Activated CD4-positive, alpha-beta T cell treated with anti-CD3 and anti-CD28 coated beads, Interleukin-2, amount 10 ng/mL, durations not matched to agents 7 days and 5 days (primary cell): Measurements from ENCODE around the gene ARHGAP15. TPM values are rescaled to one million over a fixed set of nuclear protein-coding genes. Genes with fewer than 3 reads are reported as not detected.

ENCODE experiments used
- CTCF ChIA-PET: fragments of 350-600 bp; sonication (Branson Sonifier 250); formaldehyde crosslinking; loops from one replicate; lab custom pipeline; 2021; ENCODE audit warnings: antibody characterized with exemption; lab: Charles Lee
- POLR2A ChIA-PET: fragments of 350-600 bp; sonication (Branson Sonifier 250); formaldehyde crosslinking; loops from one replicate; lab custom pipeline; 2021; ENCODE audit warnings: antibody characterized with exemption; lab: Charles Lee
- DNase-seq: peaks from one replicate; pipeline ENCODE4 v3.0.0-alpha.2; 2020
- H3K27ac Mint-ChIP-seq: one replicate; pipeline ENCODE4 v1.8.0; 2021; ENCODE audit warnings: mild to moderate bottlenecking, moderate library complexity, mixed read lengths
- H3K27me3 Mint-ChIP-seq: one replicate; pipeline ENCODE4 v1.8.0; 2021; ENCODE audit warnings: mixed read lengths
- H3K36me3 Mint-ChIP-seq: one replicate; pipeline ENCODE4 v1.8.0; 2021; ENCODE audit warnings: low read depth, mixed read lengths
- H3K4me1 Mint-ChIP-seq: one replicate; pipeline ENCODE4 v1.8.0; 2021; ENCODE audit warnings: mixed read lengths
- H3K4me3 Mint-ChIP-seq: one replicate; pipeline ENCODE4 v1.8.0; 2021; ENCODE audit warnings: mild to moderate bottlenecking, moderate library complexity, mixed read lengths
- H3K9me3 Mint-ChIP-seq: one replicate; pipeline ENCODE4 v1.8.0; 2021; ENCODE audit warnings: mixed read lengths
- total RNA-seq, 2 experiments: library from RNA; stranded (reverse); gene quantifications; one replicate each; pipeline ENCODE4 v1.2.3, GENCODE V29; 2021

ARHGAP15 gene
- total RNA-seq, 2 experiments from 2014 or later, result 189 to 197 TPM

- Mint-ChIP-seq H3K9me3 (no peaks in the 10 kb centered on the region), H3K4me3 (no peak overlapping the region), H3K4me1 (no peaks in the 10 kb centered on the region), H3K36me3 (peaks cover 23% of the 10 kb centered on the region), H3K27me3 (no peaks in the 10 kb centered on the region), H3K27ac (no peak overlapping the region)
- POLR2A ChIA-PET, result interaction anchor here (0.6 kb wide), 1 partner anchor 535 kb away, joined by 3 read pairs; no protein-coding TSS in a partner anchor
- CTCF ChIA-PET, result interaction anchor here (1.2 kb wide), 1 partner anchor 10 kb away, joined by 4 read pairs; no protein-coding TSS in a partner anchor
- DNase-seq, result no peak
These were observed 550.4 kb downstream of the ARHGAP15 start for GRCh38 chr2:143679617-143680016.

GRCh38 chr2:143680885-143681405 lies 551.7 kb downstream of the ARHGAP15 start:
- no peak overlapping the region for H3K4me3 Mint-ChIP-seq
- ChIA-PET CTCF (no interaction called here), POLR2A (no interaction called here)
- H3K36me3 Mint-ChIP-seq, result peaks cover 13% of the 10 kb centered on the region
- no peaks in the 10 kb centered on the region for H3K27me3 Mint-ChIP-seq
- no peaks in the 10 kb centered on the region for H3K4me1 Mint-ChIP-seq
- H3K27ac Mint-ChIP-seq, result no peak overlapping the region
- H3K9me3 Mint-ChIP-seq, result no peaks in the 10 kb centered on the region
- DNase-seq, result no peak

- ChIA-PET POLR2A (no interaction called here), CTCF (no interaction called here)
- H3K4me3 Mint-ChIP-seq, result no peak overlapping the region
- no peaks in the 10 kb centered on the region for H3K9me3 Mint-ChIP-seq
- no peaks in the 10 kb centered on the region for H3K4me1 Mint-ChIP-seq
- H3K36me3 Mint-ChIP-seq, result peaks cover 4% of the 10 kb centered on the region
- H3K27me3 Mint-ChIP-seq, result no peaks in the 10 kb centered on the region
- no peak for DNase-seq
- peak overlapping the region; percentile 5 for H3K27ac Mint-ChIP-seq
These were observed 553.3 kb downstream of the ARHGAP15 start for GRCh38 chr2:143682436-143683055.

- POLR2A ChIA-PET, result no interaction called here
- peaks cover 6% of the 10 kb centered on the region for H3K4me1 Mint-ChIP-seq
- peaks cover 12% of the 10 kb centered on the region for H3K36me3 Mint-ChIP-seq
- CTCF ChIA-PET, result no interaction called here
- DNase-seq, result no peak
- no peak overlapping the region for H3K27ac Mint-ChIP-seq
- no peaks in the 10 kb centered on the region for H3K9me3 Mint-ChIP-seq
- no peak overlapping the region for H3K4me3 Mint-ChIP-seq
- H3K27me3 Mint-ChIP-seq, result no peaks in the 10 kb centered on the region
These were observed 554.8 kb downstream of the ARHGAP15 start for GRCh38 chr2:143683977-143684376.

GRCh38 chr2:143684551-143685320 lies 555.5 kb downstream of the ARHGAP15 start:
- Mint-ChIP-seq H3K4me1 (peaks cover 7% of the 10 kb centered on the region), H3K9me3 (no peaks in the 10 kb centered on the region), H3K27me3 (no peaks in the 10 kb centered on the region), H3K27ac (no peak overlapping the region), H3K4me3 (no peak overlapping the region), H3K36me3 (peaks cover 16% of the 10 kb centered on the region)
- ChIA-PET CTCF (no interaction called here), POLR2A (no interaction called here)
- DNase-seq, result no peak

- Mint-ChIP-seq H3K9me3 (no peaks in the 10 kb centered on the region), H3K36me3 (peaks cover 18% of the 10 kb centered on the region), H3K27me3 (no peaks in the 10 kb centered on the region), H3K27ac (no peak overlapping the region), H3K4me1 (peaks cover 7% of the 10 kb centered on the region), H3K4me3 (no peak overlapping the region)
- CTCF ChIA-PET, result interaction anchor here (0.7 kb wide), 1 partner anchor 68 kb away, joined by 3 read pairs; no protein-coding TSS in a partner anchor
- DNase-seq, result no peak
- POLR2A ChIA-PET, result no interaction called here
These were observed 556.3 kb downstream of the ARHGAP15 start for GRCh38 chr2:143685421-143686078.

GRCh38 chr2:143686585-143687164 lies 557.5 kb downstream of the ARHGAP15 start:
- Mint-ChIP-seq H3K9me3 (no peaks in the 10 kb centered on the region), H3K4me1 (peaks cover 7% of the 10 kb centered on the region), H3K36me3 (peaks cover 28% of the 10 kb centered on the region), H3K4me3 (no peak overlapping the region), H3K27me3 (no peaks in the 10 kb centered on the region), H3K27ac (no peak overlapping the region)
- ChIA-PET POLR2A (no interaction called here), CTCF (interaction anchor here (1.2 kb wide), 1 partner anchor 52 kb away, joined by 3 read pairs; no protein-coding TSS in a partner anchor)
- no peak for DNase-seq

- H3K4me3 Mint-ChIP-seq, result no peak overlapping the region
- peaks cover 37% of the 10 kb centered on the region for H3K36me3 Mint-ChIP-seq
- no peaks in the 10 kb centered on the region for H3K9me3 Mint-ChIP-seq
- H3K4me1 Mint-ChIP-seq, result peaks cover 7% of the 10 kb centered on the region
- ChIA-PET POLR2A (no interaction called here), CTCF (interaction anchor here (1.3 kb wide), 1 partner anchor 16 kb away, joined by 5 read pairs; no protein-coding TSS in a partner anchor)
- DNase-seq, result no peak
- no peaks in the 10 kb centered on the region for H3K27me3 Mint-ChIP-seq
- H3K27ac Mint-ChIP-seq, result no peak overlapping the region
These were observed 559.0 kb downstream of the ARHGAP15 start for GRCh38 chr2:143688248-143688647.

GRCh38 chr2:143688815-143689214 lies 559.6 kb downstream of the ARHGAP15 start:
- no peak overlapping the region for H3K27ac Mint-ChIP-seq
- POLR2A ChIA-PET, result no interaction called here

GRCh38 chr2:143689541-143689940 lies 560.3 kb downstream of the ARHGAP15 start:
- H3K27me3 Mint-ChIP-seq, result no peaks in the 10 kb centered on the region
- H3K9me3 Mint-ChIP-seq, result no peaks in the 10 kb centered on the region
- H3K36me3 Mint-ChIP-seq, result peaks cover 40% of the 10 kb centered on the region
- H3K4me1 Mint-ChIP-seq, result peaks cover 7% of the 10 kb centered on the region
- POLR2A ChIA-PET, result interaction anchor here (0.6 kb wide), 1 partner anchor 1730 kb away, joined by 3 read pairs; no protein-coding TSS in a partner anchor
- CTCF ChIA-PET, result interaction anchor here (0.6 to 1.5 kb wide), 4 partner anchors 10 to 134 kb away, joined by 3 to 5 read pairs (median 4); no protein-coding TSS in a partner anchor
- no peak for DNase-seq
- H3K4me3 Mint-ChIP-seq, result no peak overlapping the region
- H3K27ac Mint-ChIP-seq, result no peak overlapping the region

More at GRCh38 chr2:143688815-143689214, 559.6 kb downstream of the ARHGAP15 start:
- no peak for DNase-seq
- CTCF ChIA-PET, result interaction anchor here (1.3 to 1.5 kb wide), 2 partner anchors 9 to 15 kb away, joined by 4 to 5 read pairs; no protein-coding TSS in a partner anchor
- Mint-ChIP-seq H3K9me3 (no peaks in the 10 kb centered on the region), H3K4me3 (no peak overlapping the region), H3K4me1 (peaks cover 7% of the 10 kb centered on the region), H3K27me3 (no peaks in the 10 kb centered on the region), H3K36me3 (peaks cover 40% of the 10 kb centered on the region)

- no peaks in the 10 kb centered on the region for H3K27me3 Mint-ChIP-seq
- no peak for DNase-seq
- no peak overlapping the region for H3K4me3 Mint-ChIP-seq
- ChIA-PET POLR2A (interaction anchor here (0.6 kb wide), 1 partner anchor 1729 kb away, joined by 3 read pairs; no protein-coding TSS in a partner anchor), CTCF (interaction anchor here (1.5 kb wide), 1 partner anchor 11 kb away, joined by 4 read pairs; no protein-coding TSS in a partner anchor)
- no peaks in the 10 kb centered on the region for H3K9me3 Mint-ChIP-seq
- no peak overlapping the region for H3K27ac Mint-ChIP-seq
- peaks cover 42% of the 10 kb centered on the region for H3K36me3 Mint-ChIP-seq
- H3K4me1 Mint-ChIP-seq, result peaks cover 7% of the 10 kb centered on the region
These were observed 561.0 kb downstream of the ARHGAP15 start for GRCh38 chr2:143690235-143690634.

GRCh38 chr2:143691121-143691520 lies 561.9 kb downstream of the ARHGAP15 start:
- DNase-seq, result no peak
- Mint-ChIP-seq H3K9me3 (no peaks in the 10 kb centered on the region), H3K4me3 (no peak overlapping the region), H3K27me3 (no peaks in the 10 kb centered on the region), H3K4me1 (peaks cover 7% of the 10 kb centered on the region), H3K36me3 (peaks cover 46% of the 10 kb centered on the region), H3K27ac (no peak overlapping the region)
- ChIA-PET POLR2A (no interaction called here), CTCF (no interaction called here)
